HepG2 (cell line): ENCODE measurements around the gene RPL5. TPM values are rescaled to one million over a fixed set of nuclear protein-coding genes. Genes with fewer than 3 reads are reported as not detected.

Source experiments
- ATAC-seq: fragments of 200-7000 bp; cut with Tn5 transposase; 3 replicates; pipeline ENCODE4 v1.9.1; 2020; ENCODE audit warnings: mild to moderate bottlenecking, moderate library complexity
- BruUV-seq: library from RNA; stranded (reverse); fragments of 400-500 nt; replicated peaks from 2 replicates; lab custom pipeline; 2021; lab: Mats Ljungman, UMichigan
- CTCF ChIA-PET: fragments of 300-600 bp; formaldehyde crosslinking; extraction: SDS; loops from one replicate; lab custom pipeline; 2021; ENCODE audit warnings: low total read pairs, inconsistent platforms, low intra/inter-chr PET ratio; lab: Yijun Ruan, JAX
- POLR2A ChIA-PET: fragments of 350-600 bp; sonication (Branson Sonifier 250); formaldehyde crosslinking; loops from one replicate; lab custom pipeline; 2020; ENCODE audit warnings: antibody characterized with exemption, inconsistent platforms; lab: Yijun Ruan, JAX
- DNase-seq: peaks from one replicate; pipeline ENCODE4 v3.0.0-alpha.2; 2015; ENCODE audit warnings: low spot score
- FAIRE-seq: peaks from 3 replicates; lab custom pipeline; 2011; peaks lifted over from hg19 to GRCh38; lab: Jason Lieb, UNC
- H2AFZ ChIP-seq: one replicate; pipeline ENCODE4 v1.6.1; 2011; ENCODE audit warnings: low read length, inconsistent platforms
- H3K27ac ChIP-seq: fragments of 300-600 bp; 3 replicates; pipeline ENCODE4 v1.8.0; 2011; ENCODE audit warnings: mixed run types, mild to moderate bottlenecking, mixed read lengths, low read length, inconsistent platforms; ENCODE audit not compliant: insufficient read depth; ENCODE audit errors: extremely low read length
- H3K27me3 ChIP-seq, 2 experiments: fragments of 200-600 bp in 1 of 2; 2 replicates in 1 of 2; 3 replicates in 1 of 2; pipeline versions ENCODE4 v1.6.0 to v1.8.0; 2011; ENCODE audit warnings: low read length in 2 of 2, mild to moderate bottlenecking in 2 of 2, moderate library complexity in 2 of 2, inconsistent platforms in 1 of 2; ENCODE audit not compliant: insufficient read depth in 2 of 2, control insufficient read depth in 1 of 2
- H3K36me3 ChIP-seq, 2 experiments: fragments of 200-600 bp in 1 of 2; replicated peaks in 1 of 2; 2 replicates in 1 of 2; 3 replicates in 1 of 2; pipeline versions ENCODE4 v1.5.1 to v1.8.0; 2011; ENCODE audit warnings: low read length in 2 of 2, inconsistent platforms in 1 of 2; ENCODE audit not compliant: insufficient read depth in 2 of 2, control insufficient read depth in 1 of 2
- H3K4me1 ChIP-seq: 2 replicates; pipeline ENCODE4 v1.5.1; 2012; ENCODE audit warnings: low read length, inconsistent platforms; ENCODE audit not compliant: insufficient read depth
- H3K4me2 ChIP-seq: 2 replicates; pipeline ENCODE4 v1.6.0; 2011; ENCODE audit warnings: low read depth, low read length, inconsistent platforms
- H3K4me3 ChIP-seq, 3 experiments: fragments of 200-600 bp in 1 of 3; sonication (generic), shearing (Covaris generic) in 1 of 3; replicated peaks in 1 of 3; 2 replicates each; pipeline ENCODE4 v1.5.1; 2011 to 2016; ENCODE audit warnings: low read length in 3 of 3, inconsistent platforms in 2 of 3, low read depth in 2 of 3, mild to moderate bottlenecking in 2 of 3, control low read depth in 1 of 3, mixed read lengths in 1 of 3; ENCODE audit not compliant: insufficient read depth in 1 of 3
- H3K79me2 ChIP-seq: one replicate; pipeline ENCODE4 v1.6.1; 2011; ENCODE audit warnings: low read length, inconsistent platforms; ENCODE audit not compliant: insufficient read depth
- H3K9ac ChIP-seq: 2 replicates; pipeline ENCODE4 v1.6.0; 2011; ENCODE audit warnings: mild to moderate bottlenecking, low read depth, low read length, inconsistent platforms; ENCODE audit not compliant: insufficient read depth
- H3K9me3 ChIP-seq: 2 replicates; pipeline ENCODE4 v1.5.1; 2012; ENCODE audit warnings: mild to moderate bottlenecking, low read length
- H4K20me1 ChIP-seq: 2 replicates; pipeline ENCODE4 v1.6.0; 2011; ENCODE audit warnings: inconsistent platforms, mild to moderate bottlenecking, low read length, moderate library complexity; ENCODE audit not compliant: insufficient read depth
- ATF7-NPFF ChIP-seq: sonication (generic); formaldehyde crosslinking; IDR thresholded peaks from 2 replicates; pipeline ENCODE4 v1.8.1; 2023; ENCODE audit warnings: mild to moderate bottlenecking, low read depth, missing genetic modification reagents, moderate library complexity
- ELF4 ChIP-seq: sonication (generic); formaldehyde crosslinking; IDR thresholded peaks from 2 replicates; pipeline ENCODE4 v1.5.0; 2020; ENCODE audit warnings: missing genetic modification reagents, mild to moderate bottlenecking, moderate library complexity, borderline replicate concordance
- GABPB1 ChIP-seq: IDR thresholded peaks from 2 replicates; pipeline ENCODE4 v1.6.1; 2016; ENCODE audit warnings: mild to moderate bottlenecking, missing genetic modification reagents, moderate library complexity, missing compliant biosample characterization
- GTF2F1 ChIP-seq: fragments of 150-350 bp; IDR thresholded peaks from 2 replicates; pipeline ENCODE4 v1.6.1; 2014; ENCODE audit warnings: low read length
- NCOA5 ChIP-seq: sonication (generic); formaldehyde crosslinking; IDR thresholded peaks from 2 replicates; pipeline ENCODE4 v1.4.0; 2020; ENCODE audit warnings: missing genetic modification reagents
- NFE2L1 ChIP-seq: sonication (generic); formaldehyde crosslinking; IDR thresholded peaks from 2 replicates; pipeline ENCODE4 v1.4.0; 2020; ENCODE audit warnings: missing genetic modification reagents, mild to moderate bottlenecking, borderline replicate concordance
- RFX3 ChIP-seq: IDR thresholded peaks from 2 replicates; pipeline ENCODE4 v1.6.1; 2016; ENCODE audit warnings: missing biosample characterization, missing genetic modification reagents
- SIX4 ChIP-seq: sonication (generic); formaldehyde crosslinking; IDR thresholded peaks from 2 replicates; pipeline ENCODE4 v1.4.0; 2020; ENCODE audit warnings: missing genetic modification reagents
- SMARCE1 ChIP-seq: fragments of 450-650 bp; IDR thresholded peaks from 2 replicates; pipeline ENCODE4 v1.6.1; 2017; ENCODE audit warnings: borderline replicate concordance
- SUZ12 ChIP-seq: fragments of 150-350 bp; IDR thresholded peaks from 2 replicates; pipeline ENCODE4 v1.6.1; 2014; ENCODE audit warnings: low read depth, low read length
- ZNF790 ChIP-seq: sonication (generic); formaldehyde crosslinking; IDR thresholded peaks from 2 replicates; pipeline ENCODE4 v1.8.0; 2022; ENCODE audit warnings: missing genetic modification reagents, mild to moderate bottlenecking, borderline replicate concordance
- ZNF878 ChIP-seq: sonication (generic); formaldehyde crosslinking; IDR thresholded peaks from 2 replicates; pipeline ENCODE4 v1.8.1; 2023; ENCODE audit warnings: mild to moderate bottlenecking, missing genetic modification reagents, moderate library complexity
- WGBS: methylation state at CpG from one replicate; pipeline ENCODE4 v1.1.6; 2017; ENCODE audit warnings: low lambda C conversion rate; 5-methylcytosine and 5-hydroxymethylcytosine counted together
- in situ Hi-C: cut with HindIII; loops from 2 replicates; pipeline ENCODE4 v1.10.0; 2017; ENCODE audit warnings: low pct_unique_long_range_greater_than_20kb; ENCODE audit not compliant: extremely low pct_ligation_motif_present
- intact Hi-C: fragments of 100-400 bp; cut with micrococcal nuclease; formaldehyde crosslinking; loops from one replicate; pipeline ENCODE4 v1.10.0; 2022; ENCODE audit not compliant: unreplicated experiment
- polyA plus RNA-seq, 8 experiments: library from polyadenylated mRNA; depleted of rRNA in 3 of 8; stranded (reverse) in 7 of 8; unstranded in 1 of 8; fragments of >200 nt; fragmentation: Illumina TruSeq in 4 of 8; extraction: Trizol in 4 of 8; gene quantifications; 2 replicates each; pipeline versions ENCODE4 v1.2.1 to v1.2.3, GENCODE V29; 2011 to 2016; ENCODE audit warnings: low read depth in 4 of 8, missing spikeins in 1 of 8, mixed read lengths in 1 of 8; ENCODE audit not compliant: insufficient read depth in 1 of 8
- total RNA-seq, 5 experiments: library from RNA; depleted of rRNA; stranded (reverse); fragments of >200 nt; fragmentation: Illumina TruSeq; extraction: Trizol; gene quantifications; 2 replicates each; pipeline ENCODE4 v1.2.3, GENCODE V29; 2016; ENCODE audit warnings: low read depth in 1 of 5
- TF ChIP-seq, protein P1 (sequence below): sonication (generic); formaldehyde crosslinking; IDR thresholded peaks from 2 replicates; pipeline ENCODE4 v1.4.0; 2020; ENCODE audit warnings: missing genetic modification reagents
- TF ChIP-seq, protein P2 (sequence below): sonication (generic); formaldehyde crosslinking; IDR thresholded peaks from 2 replicates; pipeline ENCODE4 v1.8.1; 2023; ENCODE audit warnings: mild to moderate bottlenecking, moderate library complexity, missing genetic modification reagents

RPL5 gene
- total and polyA plus RNA-seq, 2 of the 13 experiments (the other 11 are each of a cell fraction or from before 2014, with no cell fraction given) = 2,304 to 2,520 TPM

DNA sequence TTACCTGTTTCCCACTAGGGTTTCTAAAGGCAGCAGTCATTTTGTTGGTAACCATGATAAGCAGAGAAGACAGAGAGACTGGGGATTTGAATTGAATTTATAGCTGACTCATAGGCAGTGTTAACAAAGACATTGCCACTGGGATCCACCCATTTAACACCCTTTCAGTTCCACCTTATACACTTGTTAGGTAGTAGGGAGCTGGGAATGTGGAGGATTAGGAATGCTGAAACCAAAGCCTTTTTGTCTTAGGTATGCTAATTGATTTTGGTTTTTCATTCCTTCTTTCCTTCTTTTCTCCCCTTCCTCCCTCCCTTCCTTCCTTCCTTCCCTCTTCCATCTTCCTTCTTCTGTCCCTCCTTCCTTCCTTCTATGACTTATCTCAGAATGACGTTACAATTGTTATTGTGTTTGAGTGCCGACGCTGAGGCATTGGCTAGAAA is 39.5 kb upstream of the RPL5 start:
- H3K9ac ChIP-seq = no peak overlapping the region
- intact Hi-C loops (no loop called here), in situ Hi-C loops (no loop called here)
- ATAC-seq (no peak), FAIRE-seq (no peak), DNase-seq (no peak)
- no peak for TF ChIP-seq SMARCE1
- TF ChIP-seq RFX3 (CRISPR knock-in tag) = no peak
- no peak for TF ChIP-seq SUZ12
- TF ChIP-seq NCOA5 (CRISPR knock-in tag) = no peak
- no peak for TF ChIP-seq SIX4 (CRISPR knock-in tag)
- TF ChIP-seq ATF7-NPFF (CRISPR knock-in tag) = no peak
- no peak for TF ChIP-seq GTF2F1
- TF ChIP-seq ELF4 (CRISPR knock-in tag) = no peak
- no peak for TF ChIP-seq GABPB1 (CRISPR knock-in tag)
- TF ChIP-seq ZNF790 = no peak
- TF ChIP-seq, protein P1, sequence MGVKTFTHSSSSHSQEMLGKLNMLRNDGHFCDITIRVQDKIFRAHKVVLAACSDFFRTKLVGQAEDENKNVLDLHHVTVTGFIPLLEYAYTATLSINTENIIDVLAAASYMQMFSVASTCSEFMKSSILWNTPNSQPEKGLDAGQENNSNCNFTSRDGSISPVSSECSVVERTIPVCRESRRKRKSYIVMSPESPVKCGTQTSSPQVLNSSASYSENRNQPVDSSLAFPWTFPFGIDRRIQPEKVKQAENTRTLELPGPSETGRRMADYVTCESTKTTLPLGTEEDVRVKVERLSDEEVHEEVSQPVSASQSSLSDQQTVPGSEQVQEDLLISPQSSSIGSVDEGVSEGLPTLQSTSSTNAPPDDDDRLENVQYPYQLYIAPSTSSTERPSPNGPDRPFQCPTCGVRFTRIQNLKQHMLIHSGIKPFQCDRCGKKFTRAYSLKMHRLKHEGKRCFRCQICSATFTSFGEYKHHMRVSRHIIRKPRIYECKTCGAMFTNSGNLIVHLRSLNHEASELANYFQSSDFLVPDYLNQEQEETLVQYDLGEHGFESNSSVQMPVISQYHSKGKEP (CRISPR knock-in tag) = no peak
- TF ChIP-seq, protein P2, sequence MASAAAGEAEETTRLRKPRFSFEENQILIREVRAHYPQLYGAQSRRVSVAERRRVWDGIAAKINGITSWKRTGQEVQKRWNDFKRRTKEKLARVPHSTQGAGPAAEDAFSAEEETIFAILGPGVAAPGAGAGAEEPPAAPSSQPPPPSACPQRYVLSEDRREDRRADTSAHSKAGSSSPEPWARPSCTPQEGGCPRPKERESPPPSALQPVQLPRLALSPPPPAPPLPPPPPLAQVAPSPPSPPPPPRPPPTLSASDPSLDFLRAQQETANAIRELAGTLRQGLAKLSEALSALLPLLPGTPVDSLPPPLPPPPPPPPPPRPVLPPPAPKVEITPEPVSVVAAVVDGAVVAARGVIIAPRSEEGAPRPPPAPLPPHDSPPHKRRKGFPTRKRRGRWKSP = no peak
- no peak for TF ChIP-seq NFE2L1 (CRISPR knock-in tag)
- TF ChIP-seq ZNF878 (CRISPR knock-in tag) = no peak
- H3K27ac ChIP-seq = no peak overlapping the region
- no peak overlapping the region for H3K4me3 ChIP-seq
- H2AFZ ChIP-seq = no peak overlapping the region
- 61% methylated on average over 3 of the region's 3 CpGs for WGBS
- H3K9me3 ChIP-seq = no peaks in the 10 kb centered on the region
- no peaks in the 10 kb centered on the region for H3K79me2 ChIP-seq
- ChIA-PET CTCF (no interaction called here), POLR2A (no interaction called here)
- H3K27me3 ChIP-seq = no peaks in the 10 kb centered on the region; a peak in 1 of 5 replicates
- H3K4me1 ChIP-seq = peaks cover 18% of the 10 kb centered on the region
- no peaks in the 10 kb centered on the region for H3K36me3 ChIP-seq
- H4K20me1 ChIP-seq = no peaks in the 10 kb centered on the region
- BruUV-seq = no TSS peak
- H3K4me2 ChIP-seq = no peak overlapping the region
